ENCODE measurements around the gene PRTN3. TPM values are rescaled to one million over a fixed set of nuclear protein-coding genes. Genes with fewer than 3 reads are reported as not detected.
"Not testable (repeated sequence)": the region's sequence is repeated elsewhere in the genome, so short reads cannot be mapped to it uniquely, and the experiment has no call there.

Gene PRTN3
- total RNA-seq, 1 donor from 2014 or later: not detected

GRCh38 chr19:866769-867300 is 26.0 kb downstream of the PRTN3 start:
- DNase-seq (ENCODE audit: low read depth): no peak

GRCh38 chr19:867301-867793 is 26.5 kb downstream of the PRTN3 start:
- no peak for DNase-seq (ENCODE audit: low read depth)

GRCh38 chr19:867855-868457 is 27.2 kb downstream of the PRTN3 start:
- DNase-seq (ENCODE audit: low read depth): no peak

- no peak for DNase-seq (ENCODE audit: low read depth)
Observed at GRCh38 chr19:868458-869244, 27.9 kb downstream of the PRTN3 start.

- peak; percentile 43 for DNase-seq (ENCODE audit: low read depth)
Observed at GRCh38 chr19:869245-870177, 28.7 kb downstream of the PRTN3 start.

GRCh38 chr19:870314-870713 is 29.5 kb downstream of the PRTN3 start:
- DNase-seq (ENCODE audit: low read depth): no peak

GRCh38 chr19:870963-871401 is 30.2 kb downstream of the PRTN3 start:
- no peak for DNase-seq (ENCODE audit: low read depth)

- no peak for DNase-seq (ENCODE audit: low read depth)
Observed at GRCh38 chr19:871446-872265, 30.9 kb downstream of the PRTN3 start.

- no peak for DNase-seq (ENCODE audit: low read depth)
Observed at GRCh38 chr19:872266-872951, 31.6 kb downstream of the PRTN3 start.

- DNase-seq (ENCODE audit: low read depth): no peak
Observed at GRCh38 chr19:873084-873483, 32.3 kb downstream of the PRTN3 start.

GRCh38 chr19:873561-874041 is 32.8 kb downstream of the PRTN3 start:
- DNase-seq (ENCODE audit: low read depth): no peak

GRCh38 chr19:875265-875879 is 34.6 kb downstream of the PRTN3 start:
- no peak for DNase-seq (ENCODE audit: low read depth)

GRCh38 chr19:876089-876488 is 35.3 kb downstream of the PRTN3 start:
- DNase-seq (ENCODE audit: low read depth): no peak

GRCh38 chr19:876780-877314 is 36.0 kb downstream of the PRTN3 start:
- DNase-seq (ENCODE audit: low read depth): no peak

- not testable (repeated sequence) for DNase-seq (ENCODE audit: low read depth)
Observed at GRCh38 chr19:877992-878660, 37.3 kb downstream of the PRTN3 start.

- not testable (repeated sequence) for DNase-seq (ENCODE audit: low read depth)
Observed at GRCh38 chr19:878751-879561, 38.2 kb downstream of the PRTN3 start.

GRCh38 chr19:879711-880438 is 39.1 kb downstream of the PRTN3 start:
- no peak for DNase-seq (ENCODE audit: low read depth)
